Activated naive CD4-positive, alpha-beta T cell treated with anti-CD3 and anti-CD28 coated beads, Interleukin-2, amount 50 U/mL, for 16 hours (primary cell): ENCODE results near the gene HIVEP3.

Source experiments
- DNase-seq: peaks from one replicate; pipeline ENCODE4 v3.0.0-alpha.2; 2020

HIVEP3 gene

GRCh38 chr1:41919764-41920397 is 1.2 kb upstream of the HIVEP3 start:
- peak; percentile 75 for DNase-seq

- DNase-seq, result no peak
These were observed 409 bp upstream of the HIVEP3 start for GRCh38 chr1:41919131-41919530.

GRCh38 chr1:41917835-41918449 is 780 bp downstream of the HIVEP3 start:
- DNase-seq, result peak; percentile 43

GRCh38 chr1:41917076-41917475 is 1.6 kb downstream of the HIVEP3 start:
- no peak for DNase-seq

- no peak for DNase-seq
These were observed 2.7 kb downstream of the HIVEP3 start for GRCh38 chr1:41915786-41916571.

GRCh38 chr1:41914516-41914915 is 4.2 kb downstream of the HIVEP3 start:
- DNase-seq, result no peak

- DNase-seq, result no peak
These were observed 5.7 kb downstream of the HIVEP3 start for GRCh38 chr1:41913014-41913413.

GRCh38 chr1:41908288-41908895 is 10.3 kb downstream of the HIVEP3 start:
- DNase-seq, result no peak

GRCh38 chr1:41907446-41907845 is 11.3 kb downstream of the HIVEP3 start:
- no peak for DNase-seq

- no peak for DNase-seq
These were observed 11.8 kb downstream of the HIVEP3 start for GRCh38 chr1:41906943-41907342.

- DNase-seq, result no peak
These were observed 13.5 kb downstream of the HIVEP3 start for GRCh38 chr1:41905093-41905675.

GRCh38 chr1:41902664-41903063 is 16.1 kb downstream of the HIVEP3 start:
- no peak for DNase-seq

GRCh38 chr1:41902159-41902577 is 16.6 kb downstream of the HIVEP3 start:
- no peak for DNase-seq

- DNase-seq, result no peak
These were observed 17.2 kb downstream of the HIVEP3 start for GRCh38 chr1:41901551-41901950.

GRCh38 chr1:41900603-41901444 is 17.9 kb downstream of the HIVEP3 start:
- no peak for DNase-seq

- DNase-seq, result peak; percentile 68
These were observed 20.5 kb downstream of the HIVEP3 start for GRCh38 chr1:41898191-41898713.

- DNase-seq, result no peak
These were observed 23.2 kb downstream of the HIVEP3 start for GRCh38 chr1:41895552-41895951.

GRCh38 chr1:41894808-41895483 is 23.8 kb downstream of the HIVEP3 start:
- no peak for DNase-seq

- DNase-seq, result no peak
These were observed 24.5 kb downstream of the HIVEP3 start for GRCh38 chr1:41894101-41894807.

GRCh38 chr1:41892301-41892781 is 26.4 kb downstream of the HIVEP3 start:
- DNase-seq, result no peak
